Loucy (cell line): ENCODE data around the gene LEUTX.

Experiments used
- EZH2phosphoT487 ChIP-seq: fragments of 200-600 bp; IDR thresholded peaks from 2 replicates; pipeline ENCODE4 v1.6.1; 2018; ENCODE audit warnings: antibody characterized with exemption, mild to moderate bottlenecking, moderate library complexity, borderline replicate concordance
- TF ChIP-seq, protein P1 (sequence below): fragments of 200-600 bp; sonication (generic); conservative IDR thresholded peaks from 2 replicates; pipeline ENCODE4 v1.5.1; 2014; ENCODE audit warnings: mild to moderate bottlenecking, antibody characterized with exemption, low read length

DNA sequence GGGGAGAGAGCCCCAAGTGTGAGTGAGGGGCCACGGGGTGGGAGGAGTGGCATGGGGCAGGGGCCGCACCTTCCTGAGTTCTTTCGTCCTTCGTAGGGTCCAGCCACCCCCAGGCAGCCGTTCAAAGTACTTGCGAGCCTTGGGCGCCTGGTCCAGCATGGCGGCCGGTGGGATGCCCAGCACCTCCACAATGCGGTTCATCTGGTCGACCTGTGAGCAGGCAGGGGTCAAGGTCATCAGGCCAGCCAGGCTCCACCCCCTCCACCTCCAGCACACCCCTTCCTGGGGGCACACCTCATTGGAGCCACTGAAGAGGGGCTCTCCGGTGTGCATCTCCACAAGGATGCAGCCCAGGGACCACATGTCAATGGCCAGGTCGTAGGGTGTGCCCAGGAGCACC lies 48.6 kb downstream of the LEUTX start:
- TF ChIP-seq, protein P1, sequence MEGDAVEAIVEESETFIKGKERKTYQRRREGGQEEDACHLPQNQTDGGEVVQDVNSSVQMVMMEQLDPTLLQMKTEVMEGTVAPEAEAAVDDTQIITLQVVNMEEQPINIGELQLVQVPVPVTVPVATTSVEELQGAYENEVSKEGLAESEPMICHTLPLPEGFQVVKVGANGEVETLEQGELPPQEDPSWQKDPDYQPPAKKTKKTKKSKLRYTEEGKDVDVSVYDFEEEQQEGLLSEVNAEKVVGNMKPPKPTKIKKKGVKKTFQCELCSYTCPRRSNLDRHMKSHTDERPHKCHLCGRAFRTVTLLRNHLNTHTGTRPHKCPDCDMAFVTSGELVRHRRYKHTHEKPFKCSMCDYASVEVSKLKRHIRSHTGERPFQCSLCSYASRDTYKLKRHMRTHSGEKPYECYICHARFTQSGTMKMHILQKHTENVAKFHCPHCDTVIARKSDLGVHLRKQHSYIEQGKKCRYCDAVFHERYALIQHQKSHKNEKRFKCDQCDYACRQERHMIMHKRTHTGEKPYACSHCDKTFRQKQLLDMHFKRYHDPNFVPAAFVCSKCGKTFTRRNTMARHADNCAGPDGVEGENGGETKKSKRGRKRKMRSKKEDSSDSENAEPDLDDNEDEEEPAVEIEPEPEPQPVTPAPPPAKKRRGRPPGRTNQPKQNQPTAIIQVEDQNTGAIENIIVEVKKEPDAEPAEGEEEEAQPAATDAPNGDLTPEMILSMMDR: no peak
- no peak for TF ChIP-seq EZH2phosphoT487
